Activated naive CD8-positive, alpha-beta T cell treated with anti-CD3 and anti-CD28 coated beads, Interleukin-2, amount 50 U/mL, for 16 hours (primary cell): ENCODE measurements around the gene EPX.

ENCODE experiments used
- DNase-seq: peaks from one replicate; pipeline ENCODE4 v3.0.0-alpha.2; 2020; ENCODE audit warnings: low read depth, low spot score

The EPX gene

DNA sequence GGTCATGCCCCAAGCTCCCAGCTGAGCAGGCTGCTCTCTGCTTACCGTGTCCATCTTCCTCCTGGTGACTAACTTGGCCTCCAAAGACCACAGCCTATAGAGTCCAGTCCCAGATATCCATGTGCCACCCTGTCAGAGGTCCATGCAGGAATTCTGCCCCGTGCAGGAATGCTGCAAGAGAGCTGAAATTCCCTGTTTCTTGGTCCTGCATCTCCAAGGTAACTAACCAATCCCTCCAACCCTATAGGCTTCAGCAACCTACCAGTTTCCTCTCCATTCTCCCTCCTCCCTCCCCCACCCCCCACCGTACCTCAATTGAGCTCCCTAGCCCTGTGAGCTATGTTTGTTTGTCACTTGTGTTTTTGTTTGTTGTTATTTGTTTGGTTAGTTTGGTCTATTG, 36.2 kb downstream of the EPX start:
- no peak for DNase-seq

DNA sequence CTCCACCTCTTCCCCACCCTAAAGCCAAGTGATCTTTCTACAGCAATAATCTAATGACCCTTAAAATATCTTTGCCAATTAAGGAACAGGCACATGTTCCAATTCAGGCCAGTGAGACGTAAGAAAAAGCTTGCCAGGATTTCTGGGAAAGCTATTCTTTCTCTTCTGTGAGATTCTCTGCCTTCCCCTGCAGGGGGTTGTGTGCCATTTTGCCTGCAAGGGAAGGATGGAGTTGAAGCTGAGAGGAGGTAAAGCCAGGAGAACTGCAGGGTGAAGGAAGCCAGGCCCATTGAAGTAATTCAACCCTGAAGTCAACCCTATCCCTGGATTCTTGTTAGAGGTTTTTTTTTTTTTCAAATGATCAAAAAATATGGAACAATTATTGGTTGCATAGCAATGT, 36.9 kb downstream of the EPX start:
- DNase-seq, result no peak

DNA sequence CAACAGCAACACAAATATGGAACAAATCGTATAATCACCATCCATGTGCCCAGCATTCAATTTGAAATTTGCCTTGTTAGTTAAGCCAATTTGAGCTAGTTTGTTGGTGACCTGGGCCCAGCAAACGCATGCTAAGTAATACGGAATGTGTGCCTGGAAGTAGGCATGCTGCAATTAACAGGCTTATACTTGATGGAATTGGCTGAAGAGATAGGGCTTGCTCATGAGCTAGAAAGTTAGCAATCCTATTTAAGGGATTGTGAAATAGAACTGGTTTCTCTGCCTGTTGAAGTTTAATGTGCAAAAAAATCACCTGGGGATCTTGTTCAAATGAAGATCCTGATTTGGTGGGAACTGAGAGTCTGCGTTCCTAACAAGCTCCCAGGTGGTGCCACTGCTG, 37.4 kb downstream of the EPX start:
- no peak for DNase-seq

DNA sequence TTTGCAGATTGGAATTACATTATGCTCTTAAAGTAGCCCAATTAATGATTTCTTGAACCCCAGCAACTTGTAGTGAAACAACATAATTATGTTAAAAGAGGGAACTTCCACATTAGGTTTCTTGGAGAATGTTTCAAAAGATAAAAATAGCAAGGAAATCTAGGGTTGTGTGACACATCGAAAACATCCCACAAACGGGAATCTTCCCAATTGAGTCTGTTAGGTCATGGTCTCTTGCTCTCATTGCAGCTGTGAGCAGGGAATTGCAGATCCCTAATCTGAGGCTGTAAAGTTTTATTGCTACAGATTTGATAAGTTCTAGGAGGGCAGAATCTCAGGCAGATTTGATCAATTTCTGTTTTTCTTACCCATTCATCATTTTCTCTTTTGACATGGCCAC, 39.1 kb downstream of the EPX start:
- no peak for DNase-seq

DNA sequence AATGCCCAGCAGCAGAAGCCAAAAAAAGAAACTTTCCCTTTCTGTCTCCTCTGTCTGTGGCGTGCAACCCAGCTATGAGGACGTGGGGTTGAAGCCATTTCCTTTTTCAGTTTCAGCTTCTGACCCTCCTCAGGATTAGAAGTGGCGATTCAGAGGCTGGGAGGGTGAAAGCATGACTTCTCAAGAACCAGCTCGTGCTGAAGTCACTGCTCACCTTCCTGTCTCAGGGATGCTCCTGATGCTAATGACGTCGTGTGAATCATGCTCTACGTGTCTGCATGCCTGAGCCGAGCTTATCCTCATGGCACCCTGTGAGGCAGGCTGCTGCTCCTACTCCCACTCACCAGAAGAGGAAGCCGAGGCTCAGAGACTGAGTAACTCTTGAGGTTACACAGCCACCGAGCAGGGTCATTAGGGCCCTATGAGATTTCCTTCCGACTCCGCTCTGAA, 40.2 kb downstream of the EPX start:
- no peak for DNase-seq

DNA sequence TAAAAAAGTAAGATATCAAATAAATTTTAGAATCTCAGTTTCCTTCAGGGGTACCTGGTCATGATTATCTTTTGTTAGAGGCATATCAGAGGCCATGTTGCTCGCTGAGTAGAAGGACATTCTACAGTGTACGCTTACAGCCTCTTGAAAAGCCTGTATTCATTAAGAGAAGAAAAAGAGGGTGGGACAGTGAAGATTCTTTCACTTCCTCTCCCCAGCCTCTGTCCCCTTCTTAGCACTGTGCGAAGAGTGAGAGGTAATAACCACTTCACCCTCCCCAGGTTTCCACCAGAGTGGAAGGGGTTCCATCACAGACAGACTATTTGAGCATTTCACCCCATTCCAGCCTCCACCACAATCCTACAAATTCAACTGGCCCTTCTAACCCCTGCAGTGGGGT, 41.0 kb downstream of the EPX start:
- DNase-seq, result no peak

DNA sequence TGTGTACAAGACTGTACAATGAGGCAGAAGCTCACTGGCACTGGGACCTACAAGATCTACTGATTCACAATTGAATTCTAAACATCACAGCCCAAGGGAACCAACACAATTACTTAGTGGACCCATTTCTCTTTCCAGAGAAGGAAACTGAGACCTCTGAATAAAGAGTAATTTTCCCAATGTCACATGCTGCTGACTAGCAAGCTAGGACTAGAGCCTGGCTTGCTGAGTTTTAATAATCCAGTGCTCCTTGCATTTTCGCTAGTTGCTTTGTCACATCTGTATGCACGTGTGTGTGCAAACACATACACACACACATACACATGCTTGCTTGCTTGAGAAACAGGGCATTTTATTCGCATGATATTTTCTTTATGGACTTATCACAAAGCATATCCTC, 42.0 kb downstream of the EPX start:
- DNase-seq, result no peak

DNA sequence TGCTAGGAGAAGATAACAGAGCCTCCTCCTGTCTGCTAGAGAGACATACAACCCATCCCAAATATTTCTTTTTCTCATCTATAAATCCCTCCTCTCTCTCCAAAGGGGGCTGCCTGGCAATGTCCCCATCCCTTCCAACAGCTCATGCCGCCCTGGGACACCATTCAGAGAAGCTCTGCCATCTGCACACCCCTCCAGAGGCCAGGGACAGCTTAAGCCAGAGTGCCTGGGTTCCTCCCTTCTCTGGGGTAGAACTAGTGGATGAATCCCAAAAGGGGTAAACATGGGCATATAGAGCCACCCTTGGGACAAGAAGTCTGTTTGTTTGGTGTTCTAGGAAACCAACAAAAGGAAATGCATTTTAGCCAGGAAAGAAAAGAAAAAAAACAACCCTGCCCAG, 43.3 kb downstream of the EPX start:
- DNase-seq, result no peak

DNA sequence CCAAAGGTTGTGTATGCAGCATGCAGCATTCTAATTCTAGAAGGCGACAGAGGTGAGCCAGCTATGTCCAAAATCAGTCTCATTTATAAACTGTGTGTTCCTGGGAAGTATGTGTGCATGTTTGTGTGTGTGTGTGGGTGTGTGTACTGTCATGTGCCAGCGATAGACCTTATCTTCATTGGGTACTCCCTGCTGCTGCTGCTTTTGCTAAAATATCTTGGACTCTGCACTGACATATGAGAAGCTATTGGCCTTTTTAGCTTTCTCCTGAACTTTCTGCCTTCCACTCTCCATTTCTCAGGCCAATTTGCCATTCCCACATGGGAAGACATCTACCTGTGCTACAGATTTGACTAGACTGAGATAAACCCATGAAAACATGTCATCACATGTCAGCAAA, 43.9 kb downstream of the EPX start:
- DNase-seq, result no peak

DNA sequence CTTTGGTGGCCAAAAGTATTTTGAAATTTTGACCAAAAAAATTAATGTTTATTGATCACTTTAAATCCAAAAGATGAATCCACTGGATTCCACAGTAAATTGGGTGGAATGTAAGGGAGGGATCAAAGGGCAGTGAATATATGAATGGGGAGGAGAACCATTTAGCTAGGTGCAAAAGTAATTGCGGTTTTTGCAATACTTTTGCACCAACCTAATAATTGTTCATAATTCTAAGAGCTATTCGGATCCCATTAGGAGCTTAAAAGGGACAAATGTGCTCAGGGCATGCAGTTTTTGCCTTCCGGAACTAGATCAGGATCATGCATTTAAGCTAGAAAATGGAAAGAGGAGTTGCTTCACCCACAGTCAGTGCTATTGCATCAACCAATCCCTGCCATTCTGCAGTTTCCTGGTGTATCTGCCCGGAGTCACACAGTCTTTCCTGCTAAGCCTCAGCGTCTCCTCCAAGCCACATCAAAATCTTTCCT, 45.7 kb downstream of the EPX start, which contains the start of gene LPO:
Gene LPO, plus strand, starts transcription at position 438 of the 488 bp plus-strand sequence. CDS start 4,396 bp downstream, outside the sequence.
- no peak for DNase-seq

DNA sequence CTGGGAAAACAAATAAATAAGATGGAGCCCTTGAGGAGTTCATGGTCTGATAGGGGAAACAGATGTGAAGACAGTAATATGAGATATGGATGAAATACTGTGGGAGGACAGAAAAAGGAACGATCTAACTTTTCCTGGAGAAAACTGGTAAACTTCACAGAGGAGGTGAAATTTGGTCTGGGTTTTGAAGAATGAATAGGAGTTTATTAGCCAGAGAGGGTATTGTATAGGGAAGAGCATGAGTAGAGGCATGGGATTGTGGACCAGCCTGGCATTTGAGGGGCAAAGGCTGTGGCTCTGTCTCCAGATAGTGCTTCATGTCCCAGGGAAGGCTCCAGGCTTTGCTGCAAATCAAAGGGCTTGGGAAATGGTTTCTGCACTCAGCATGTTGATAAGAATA, 47.5 kb downstream of the EPX start:
- DNase-seq, result no peak

DNA sequence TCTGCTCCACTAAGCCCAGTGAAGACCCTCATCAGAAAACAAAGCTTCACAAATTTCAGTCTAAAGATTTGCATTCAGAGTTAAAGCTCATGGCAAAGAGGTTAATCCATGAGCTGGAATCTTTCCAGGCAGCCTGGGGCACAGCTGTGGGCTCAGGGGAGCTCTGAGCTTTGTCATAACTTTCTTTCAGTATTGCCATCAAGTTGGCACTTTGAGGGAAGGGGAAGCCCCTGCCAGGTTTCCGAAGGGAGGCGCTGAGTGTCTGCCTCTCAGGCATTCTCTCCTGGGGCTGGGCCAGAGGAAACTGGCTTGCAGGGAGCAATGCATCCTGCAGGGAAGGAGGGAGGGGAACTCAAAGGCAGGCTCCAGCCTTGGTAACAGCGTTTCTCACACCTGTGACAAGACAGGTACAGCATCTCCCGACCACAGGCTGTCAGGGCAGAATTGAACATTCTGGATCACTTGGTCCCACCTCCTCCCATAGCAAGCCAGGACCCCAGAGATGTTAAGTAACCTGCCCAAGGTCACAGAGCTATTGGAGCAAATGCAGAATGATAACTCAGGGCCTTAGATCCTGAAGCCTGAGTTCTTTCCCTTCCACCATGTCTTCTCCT, 49.8 kb downstream of the EPX start:
- no peak for DNase-seq

DNA sequence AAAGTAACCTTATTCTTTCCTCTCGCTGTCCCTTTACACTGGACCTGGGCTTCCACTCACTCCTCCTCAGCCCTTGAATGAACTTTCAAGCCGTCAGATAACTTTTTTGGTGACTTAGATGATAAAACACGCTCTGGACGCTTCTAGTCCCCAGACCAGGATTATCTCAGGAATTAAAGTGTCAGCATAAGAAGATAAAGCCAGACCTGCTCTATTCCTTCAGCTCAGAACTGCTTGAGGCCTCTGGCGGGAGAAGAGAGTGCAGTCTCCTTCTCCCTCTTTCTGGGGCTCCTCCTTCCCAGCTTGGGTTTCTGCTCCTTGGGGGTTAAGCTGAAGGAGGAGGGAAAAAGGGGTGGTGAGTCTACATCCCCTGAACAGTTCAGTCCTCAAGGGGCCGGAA, 52.4 kb downstream of the EPX start:
- DNase-seq, result no peak

DNA sequence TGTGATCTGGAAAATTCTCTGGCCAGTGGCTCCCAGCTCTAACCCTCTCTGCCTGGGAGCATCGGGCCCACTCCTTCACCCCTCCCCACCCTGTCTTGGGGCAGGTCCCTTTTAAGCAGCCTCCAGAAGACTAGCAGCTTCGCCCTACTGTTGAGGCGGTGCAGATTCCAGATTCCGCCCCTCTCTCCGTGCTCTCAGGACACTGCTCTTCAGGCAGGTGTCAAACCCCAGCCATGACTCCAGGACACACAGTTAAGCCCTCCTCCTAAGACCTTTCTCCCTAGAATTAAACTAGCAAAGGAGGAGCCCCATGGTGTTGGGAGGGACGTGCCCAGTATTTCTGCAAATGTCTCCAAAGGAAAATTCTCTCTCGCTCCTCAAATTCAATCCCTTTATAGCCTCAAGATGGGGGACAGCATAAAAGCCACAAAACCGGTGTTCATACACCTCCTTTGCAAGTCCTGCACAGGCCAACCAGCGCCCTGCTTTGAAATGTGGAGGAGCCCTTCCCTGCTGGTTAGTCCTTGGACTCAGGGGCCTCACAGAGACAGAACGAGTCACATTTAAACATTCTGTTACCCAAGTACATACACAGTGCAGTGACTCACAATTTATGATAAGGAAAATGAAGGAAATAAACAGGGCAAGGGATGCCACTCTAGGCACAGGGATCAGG, 53.0 kb downstream of the EPX start:
- no peak for DNase-seq

DNA sequence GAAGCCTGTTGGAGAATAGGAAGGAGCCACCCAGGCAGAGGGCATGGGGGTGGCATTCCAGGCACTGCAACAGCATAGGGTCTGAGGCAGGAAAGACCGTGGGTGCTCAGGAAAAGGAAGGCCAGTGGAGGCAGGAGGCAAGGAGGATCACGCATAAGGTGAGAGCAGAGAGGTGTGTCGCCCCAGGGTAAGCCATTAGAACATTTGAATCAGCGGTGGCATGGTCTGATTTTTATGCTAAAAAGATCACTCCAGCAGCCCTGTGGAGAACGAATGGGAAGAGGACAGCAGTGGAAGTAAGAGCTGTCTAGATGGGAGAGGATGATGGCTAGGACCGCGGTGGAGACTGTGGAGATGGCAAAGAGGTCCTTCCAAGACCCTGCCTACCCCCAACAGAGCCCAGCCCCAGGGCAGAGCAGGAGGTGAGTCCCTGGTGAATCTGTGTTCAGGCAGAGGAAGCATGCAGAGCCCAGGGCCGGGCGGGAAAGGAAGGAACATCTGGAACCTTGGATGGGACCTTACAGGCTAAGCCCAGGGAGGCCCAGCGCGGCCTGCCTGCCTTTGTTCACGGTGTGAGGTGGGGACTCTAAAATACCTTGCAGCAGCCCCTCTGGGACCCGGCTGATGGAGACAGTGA, 53.7 kb downstream of the EPX start:
- DNase-seq, result no peak

DNA sequence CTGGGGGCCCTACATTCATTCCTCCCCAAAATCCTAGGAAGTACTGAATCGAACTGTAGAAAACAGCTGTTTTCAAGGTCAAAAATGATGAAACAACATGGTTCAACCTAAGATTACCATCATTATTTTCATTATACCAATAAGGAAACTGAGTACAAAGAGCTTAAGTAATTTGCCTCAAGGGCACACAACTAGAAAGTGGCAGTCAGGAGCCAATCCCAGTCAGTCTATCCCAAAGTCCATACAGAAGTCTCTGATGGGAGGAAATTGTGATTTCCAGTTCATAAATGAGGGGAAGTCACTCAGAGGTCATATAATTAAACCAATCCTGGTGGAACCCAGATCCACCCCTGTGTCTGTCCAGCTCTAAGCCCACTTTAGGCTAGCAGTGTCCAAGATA, 54.3 kb downstream of the EPX start:
- DNase-seq, result no peak

DNA sequence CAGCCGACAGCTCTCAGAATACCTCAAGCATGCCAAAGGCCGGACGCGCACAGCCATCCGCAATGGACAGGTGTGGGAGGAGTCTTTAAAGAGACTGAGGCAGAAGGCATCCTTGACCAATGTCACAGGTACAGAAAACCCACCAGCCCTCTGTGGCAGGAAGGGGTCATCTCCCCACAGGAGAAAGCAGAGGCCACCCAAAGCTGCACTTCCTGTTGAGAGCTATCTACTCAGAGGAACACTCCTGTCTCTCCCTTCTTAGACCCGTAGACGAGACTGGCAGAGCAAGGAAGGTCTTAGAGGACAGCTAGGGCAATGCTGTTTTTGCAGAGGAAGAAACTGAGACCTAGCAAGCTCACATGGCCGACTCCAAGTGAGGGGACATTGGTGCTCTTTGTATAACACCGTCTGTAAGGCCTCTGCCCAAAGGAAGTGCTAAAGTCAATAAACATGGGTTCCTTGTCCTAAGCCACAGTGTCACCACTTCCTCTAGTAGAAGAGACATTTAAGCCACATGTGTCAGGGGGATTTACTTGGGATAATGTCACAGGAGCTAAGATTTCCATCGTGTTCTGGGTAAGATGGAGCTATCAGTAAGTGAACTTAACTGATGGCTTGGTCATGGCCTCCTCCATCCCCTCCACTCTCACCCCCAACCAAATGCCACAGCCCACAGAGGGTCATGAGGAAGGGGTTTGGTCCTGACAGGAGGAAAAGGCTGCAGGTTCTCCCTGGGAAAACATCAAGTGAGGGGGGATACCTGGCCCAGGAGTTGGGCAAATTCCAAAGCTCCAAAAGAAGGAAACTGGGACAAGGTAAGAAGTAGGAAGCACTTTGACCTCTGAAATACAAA, 55.2 kb downstream of the EPX start:
- DNase-seq, result no peak

DNA sequence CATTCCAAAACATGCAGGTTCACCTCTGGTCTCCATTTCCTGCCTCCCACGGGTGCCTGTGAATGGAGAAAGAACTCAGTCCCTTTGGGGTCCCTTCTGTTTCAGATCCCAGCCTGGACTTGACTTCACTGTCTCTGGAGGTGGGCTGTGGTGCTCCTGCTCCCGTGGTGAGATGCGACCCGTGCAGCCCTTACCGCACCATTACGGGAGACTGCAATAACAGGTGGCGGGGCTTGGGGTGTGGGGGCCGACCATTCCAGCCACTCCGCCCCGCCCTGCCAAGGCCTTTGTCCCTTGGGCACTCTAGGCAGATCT, 56.4 kb downstream of the EPX start:
- no peak for DNase-seq

DNA sequence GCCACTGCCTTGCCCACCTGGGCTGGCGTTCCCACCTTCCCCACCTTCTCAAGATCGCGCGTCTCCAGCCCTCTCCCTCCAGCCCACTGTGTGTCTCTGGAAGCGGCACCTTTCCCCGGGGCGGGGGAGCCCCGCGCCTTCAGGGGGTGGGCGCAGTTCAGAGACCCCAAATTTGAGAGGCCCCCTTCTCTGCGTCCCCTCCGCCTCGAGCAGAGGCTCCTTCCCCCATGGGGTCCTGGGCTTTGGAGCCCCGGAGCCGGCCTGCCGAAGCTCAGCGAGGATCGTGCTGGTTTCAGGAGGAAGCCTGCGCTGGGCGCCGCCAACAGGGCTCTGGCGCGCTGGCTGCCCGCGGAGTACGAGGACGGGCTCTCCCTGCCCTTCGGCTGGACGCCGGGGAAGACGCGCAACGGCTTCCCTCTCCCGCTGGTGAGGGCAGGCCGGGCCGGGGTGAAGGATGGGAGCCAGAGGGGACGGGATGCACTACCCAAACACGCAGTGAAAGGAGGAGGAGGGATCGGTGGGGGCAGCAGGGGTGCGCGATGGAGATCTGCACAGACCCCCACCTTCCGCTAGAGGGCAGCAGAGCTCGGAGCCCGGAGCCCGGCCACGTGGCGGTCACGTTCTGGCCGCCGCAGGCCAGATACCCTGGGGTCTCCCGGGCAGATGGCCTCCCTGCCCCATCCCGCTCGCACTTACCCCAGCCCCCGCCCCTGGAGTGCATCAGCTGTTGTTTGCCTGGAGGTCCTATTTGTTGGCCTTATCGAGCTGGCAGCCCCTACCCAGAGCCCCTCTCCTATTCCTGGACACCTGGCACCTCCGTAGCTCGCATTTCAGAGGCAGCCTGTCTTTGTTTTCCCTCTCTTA, 57.0 kb downstream of the EPX start:
- peak; percentile 67 for DNase-seq

DNA sequence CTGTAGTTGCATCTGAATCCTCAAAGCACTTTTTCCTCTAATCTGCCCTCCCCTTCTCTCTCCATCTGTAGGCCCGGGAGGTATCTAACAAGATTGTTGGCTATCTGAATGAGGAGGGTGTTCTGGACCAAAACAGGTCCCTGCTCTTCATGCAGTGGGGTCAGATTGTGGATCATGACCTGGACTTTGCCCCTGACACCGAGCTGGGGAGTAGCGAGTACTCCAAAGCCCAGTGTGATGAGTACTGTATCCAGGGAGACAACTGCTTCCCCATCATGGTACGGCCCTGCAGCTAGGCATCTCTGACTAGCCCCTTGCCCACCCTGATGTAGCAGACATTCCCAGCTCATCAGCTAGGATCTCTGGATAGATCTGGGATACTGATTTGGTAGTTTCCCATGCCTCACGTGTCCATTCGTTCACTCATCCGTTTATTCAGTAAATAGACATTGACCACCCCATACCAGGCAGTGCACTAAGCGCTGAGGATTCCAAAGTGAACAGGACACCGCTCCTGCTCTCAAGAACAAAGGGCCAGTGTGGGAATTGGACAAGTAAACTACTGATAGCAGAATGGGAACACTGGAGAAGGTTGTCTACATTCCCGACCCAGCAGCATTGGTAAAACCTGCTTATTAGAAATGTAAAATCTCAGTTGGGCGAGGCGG, 58.0 kb downstream of the EPX start:
- DNase-seq, result no peak

DNA sequence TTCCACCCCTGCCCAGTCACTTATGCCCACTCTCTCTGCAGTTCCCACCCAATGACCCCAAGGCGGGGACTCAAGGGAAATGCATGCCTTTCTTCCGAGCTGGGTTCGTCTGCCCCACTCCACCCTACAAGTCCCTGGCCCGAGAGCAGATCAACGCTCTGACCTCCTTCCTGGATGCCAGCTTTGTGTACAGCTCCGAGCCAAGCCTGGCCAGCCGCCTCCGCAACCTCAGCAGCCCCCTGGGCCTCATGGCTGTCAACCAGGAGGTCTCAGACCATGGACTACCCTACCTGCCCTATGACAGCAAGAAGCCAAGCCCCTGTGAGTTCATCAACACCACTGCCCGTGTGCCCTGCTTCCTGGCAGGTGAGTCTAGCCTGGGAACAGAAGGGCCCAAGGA, 59.6 kb downstream of the EPX start:
- no peak for DNase-seq
